MM.1S (cell line): ENCODE results near the gene MAPK4.

Source experiments
- EZH2 ChIP-seq: fragments of 300-600 bp; sonication (generic); optimal IDR thresholded peaks from 2 replicates; pipeline ENCODE3; 2017; ENCODE audit warnings: low read depth, mild to moderate bottlenecking, antibody characterized with exemption, low read length, mixed read lengths
- EZH2phosphoT487 ChIP-seq: fragments of 300-600 bp; sonication (generic); IDR thresholded peaks from 2 replicates; pipeline ENCODE4 v1.6.1; 2018; ENCODE audit warnings: antibody characterized with exemption, low read length
- TF ChIP-seq, protein P1 (sequence below): fragments of 300-600 bp; sonication (generic); IDR thresholded peaks from 2 replicates; pipeline ENCODE4 v1.5.1; 2016; ENCODE audit warnings: antibody characterized with exemption, low read length, mixed read lengths

GRCh38 chr18:50647792-50648191 is 87.9 kb downstream of the MAPK4 start:
- TF ChIP-seq, protein P1, sequence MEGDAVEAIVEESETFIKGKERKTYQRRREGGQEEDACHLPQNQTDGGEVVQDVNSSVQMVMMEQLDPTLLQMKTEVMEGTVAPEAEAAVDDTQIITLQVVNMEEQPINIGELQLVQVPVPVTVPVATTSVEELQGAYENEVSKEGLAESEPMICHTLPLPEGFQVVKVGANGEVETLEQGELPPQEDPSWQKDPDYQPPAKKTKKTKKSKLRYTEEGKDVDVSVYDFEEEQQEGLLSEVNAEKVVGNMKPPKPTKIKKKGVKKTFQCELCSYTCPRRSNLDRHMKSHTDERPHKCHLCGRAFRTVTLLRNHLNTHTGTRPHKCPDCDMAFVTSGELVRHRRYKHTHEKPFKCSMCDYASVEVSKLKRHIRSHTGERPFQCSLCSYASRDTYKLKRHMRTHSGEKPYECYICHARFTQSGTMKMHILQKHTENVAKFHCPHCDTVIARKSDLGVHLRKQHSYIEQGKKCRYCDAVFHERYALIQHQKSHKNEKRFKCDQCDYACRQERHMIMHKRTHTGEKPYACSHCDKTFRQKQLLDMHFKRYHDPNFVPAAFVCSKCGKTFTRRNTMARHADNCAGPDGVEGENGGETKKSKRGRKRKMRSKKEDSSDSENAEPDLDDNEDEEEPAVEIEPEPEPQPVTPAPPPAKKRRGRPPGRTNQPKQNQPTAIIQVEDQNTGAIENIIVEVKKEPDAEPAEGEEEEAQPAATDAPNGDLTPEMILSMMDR: no peak
- TF ChIP-seq EZH2phosphoT487 (no peak), EZH2 (no peak)
